AG04450 (cell line): Measurements from ENCODE around the gene DLK2. TPM values are rescaled to one million over a fixed set of nuclear protein-coding genes. Genes with fewer than 3 reads are reported as not detected.

Experiments
- CTCF ChIA-PET: fragments of 300-600, 350-600 bp; formaldehyde crosslinking; extraction: SDS; loops from one replicate; lab custom pipeline; 2022; ENCODE audit warnings: antibody characterized with exemption, inconsistent platforms; lab: Charles Lee
- POLR2A ChIA-PET: fragments of 350-600 bp; formaldehyde crosslinking; extraction: SDS; loops from one replicate; lab custom pipeline; 2021; ENCODE audit warnings: antibody characterized with exemption, inconsistent platforms; lab: Yijun Ruan, JAX
- DNase-seq: peaks from one replicate; pipeline ENCODE4 v3.0.0-alpha.2; 2011; ENCODE audit warnings: low read depth, low spot score
- H3K27ac ChIP-seq: one replicate; pipeline ENCODE4 v1.5.1; 2012; ENCODE audit warnings: low read depth, low read length, control low read depth
- H3K27me3 ChIP-seq: one replicate; pipeline ENCODE4 v1.6.0; 2012; ENCODE audit warnings: low read length; ENCODE audit not compliant: control insufficient read depth, insufficient read depth
- H3K4me3 ChIP-seq: 2 replicates; pipeline ENCODE4 v1.5.1; 2011; ENCODE audit warnings: mild to moderate bottlenecking, low read depth, low read length, control low read depth
- H3K9me3 ChIP-seq: 2 replicates; pipeline ENCODE4 v1.5.1; 2012; ENCODE audit warnings: low read length; ENCODE audit not compliant: control insufficient read depth, insufficient read depth
- CTCF ChIP-seq: IDR thresholded peaks from 2 replicates; pipeline ENCODE4 v1.5.1; 2011; ENCODE audit warnings: low read depth, low read length, control low read depth, inconsistent platforms
- polyA plus RNA-seq: library from polyadenylated mRNA; depleted of rRNA; stranded (reverse); fragments of >200 nt; gene quantifications from 2 replicates; pipeline ENCODE4 v1.2.3, GENCODE V29; 2011

The DLK2 gene
- polyA plus RNA-seq, 1 experiment, result 0.62 TPM

- DNase-seq, result no peak
- TF ChIP-seq CTCF, result no peak
- CTCF ChIA-PET, result interaction anchor here (0.9 to 6.6 kb wide), 3 partner anchors 15 to 107 kb away, joined by 3 to 54 read pairs (median 3); partner anchors contain the start of gene LRRC73
- Histone ChIP-seq H3K9me3 (no peaks in the 10 kb centered on the region; the same call in 1 of the 2 replicates), H3K27ac (no peak overlapping the region), H3K27me3 (no peaks in the 10 kb centered on the region), H3K4me3 (no peak overlapping the region)
- POLR2A ChIA-PET, result interaction anchor here (2.1 kb wide), 1 partner anchor 16 kb away, joined by 6 read pairs; the partner anchor contains the start of gene TJAP1
Observed at GRCh38 chr6:43493230-43493629, 37.9 kb upstream of the DLK2 start.

- no peak for TF ChIP-seq CTCF
- Histone ChIP-seq H3K27ac (peak overlapping the region; percentile 73), H3K9me3 (no peaks in the 10 kb centered on the region; the same call in 1 of the 2 replicates), H3K27me3 (no peaks in the 10 kb centered on the region), H3K4me3 (peak overlapping the region; percentile 25; the same call in 1 of the 2 replicates)
- DNase-seq, result no peak
- ChIA-PET POLR2A (interaction anchor here (0.9 to 1.0 kb wide), 2 partner anchors 18 to 55 kb away, joined by 4 read pairs; partner anchors contain the start of gene LRRC73), CTCF (interaction anchor here (1.4 to 6.6 kb wide), 3 partner anchors 14 to 106 kb away, joined by 3 to 54 read pairs (median 18); partner anchors contain the start of gene LRRC73)
Observed at GRCh38 chr6:43492673-43493072, 37.3 kb upstream of the DLK2 start.

GRCh38 chr6:43491750-43492661 lies 36.7 kb upstream of the DLK2 start:
- peak; percentile 47 for DNase-seq
- H3K9me3 ChIP-seq, result no peaks in the 10 kb centered on the region; the same call in 1 of the 2 replicates
- ChIA-PET POLR2A (interaction anchor here (0.9 to 1.0 kb wide), 2 partner anchors 18 to 55 kb away, joined by 4 read pairs; partner anchors contain the start of gene LRRC73), CTCF (interaction anchor here (1.4 to 1.7 kb wide), 2 partner anchors 14 to 106 kb away, joined by 3 to 18 read pairs; no protein-coding TSS in a partner anchor)
- H3K27me3 ChIP-seq, result no peaks in the 10 kb centered on the region
- peak overlapping the region; percentile 73 for H3K27ac ChIP-seq
- no peak for TF ChIP-seq CTCF
- peak overlapping the region; percentile 25; the same call in 1 of the 2 replicates for H3K4me3 ChIP-seq

GRCh38 chr6:43490523-43490939 lies 35.2 kb upstream of the DLK2 start:
- H3K4me3 ChIP-seq, result no peak overlapping the region
- H3K27ac ChIP-seq, result no peak overlapping the region
- TF ChIP-seq CTCF, result no peak
- ChIA-PET POLR2A (no interaction called here), CTCF (no interaction called here)
- no peaks in the 10 kb centered on the region for H3K27me3 ChIP-seq
- no peak for DNase-seq
- no peaks in the 10 kb centered on the region; the same call in 1 of the 2 replicates for H3K9me3 ChIP-seq
